Stimulated activated CD4-positive, alpha-beta T cell treated with anti-CD3 and anti-CD28 coated beads, Interleukin-1b, Interleukin-23, amount 100 ng/mL, for 4 hours (primary cell): ENCODE results near the gene STARD10.
"Not testable (repeated sequence)": the region's sequence is repeated elsewhere in the genome, so short reads cannot be mapped to it uniquely, and the experiment has no call there.

ENCODE experiments used
- DNase-seq, 2 donors: peaks; one replicate each; pipeline ENCODE4 v3.0.0-alpha.2; 2020; ENCODE audit warnings: low read depth in 2 of 2

Gene STARD10

GRCh38 chr11:72826191-72826941 is 32.5 kb upstream of the STARD10 start:
- no peak for DNase-seq

GRCh38 chr11:72825661-72826060 is 31.8 kb upstream of the STARD10 start:
- DNase-seq, result no peak

GRCh38 chr11:72824811-72825505 is 31.1 kb upstream of the STARD10 start:
- no peak for DNase-seq

GRCh38 chr11:72824020-72824419 is 30.2 kb upstream of the STARD10 start:
- no peak for DNase-seq

- no peak for DNase-seq
Observed at GRCh38 chr11:72823105-72823804, 29.4 kb upstream of the STARD10 start.

GRCh38 chr11:72821920-72822799 is 28.3 kb upstream of the STARD10 start:
- DNase-seq, result peak; percentile 76 to 91

GRCh38 chr11:72821221-72821919 is 27.5 kb upstream of the STARD10 start:
- no peak for DNase-seq

- no peak for DNase-seq
Observed at GRCh38 chr11:72820439-72821139, 26.7 kb upstream of the STARD10 start.

GRCh38 chr11:72818971-72819370 is 25.1 kb upstream of the STARD10 start:
- no peak for DNase-seq

- DNase-seq, result no peak
Observed at GRCh38 chr11:72817966-72818365, 24.1 kb upstream of the STARD10 start.

- no peak for DNase-seq
Observed at GRCh38 chr11:72816404-72816990, 22.6 kb upstream of the STARD10 start.

GRCh38 chr11:72815110-72815618 is 21.3 kb upstream of the STARD10 start:
- no peak for DNase-seq

GRCh38 chr11:72814286-72815109 is 20.7 kb upstream of the STARD10 start, which contains the start of gene ATG16L2:
Gene ATG16L2 (plus strand): TSS chr11:72814411. CDS start chr11:72814446, 35 bp downstream.
- DNase-seq, result peak; percentile 80 to 90

GRCh38 chr11:72813740-72814285 is 20.0 kb upstream of the STARD10 start:
- peak in 1 of 2 donors; percentile 82 for DNase-seq

GRCh38 chr11:72812967-72813739 is 19.3 kb upstream of the STARD10 start:
- DNase-seq, result peak; percentile 50 to 52

- no peak for DNase-seq
Observed at GRCh38 chr11:72812604-72812966, 18.7 kb upstream of the STARD10 start.

GRCh38 chr11:72811686-72812085 is 17.8 kb upstream of the STARD10 start:
- DNase-seq, result not testable (repeated sequence)

GRCh38 chr11:72808331-72808798 is 14.5 kb upstream of the STARD10 start:
- no peak for DNase-seq
